ENCODE results near the gene HDAC4.

Gene HDAC4

GRCh38 chr2:239015901-239016675 lies 384.7 kb downstream of the HDAC4 start:
- TF ChIP-seq CTCF (conservative IDR thresholded peaks at IDR 0.05; ENCODE audit: low read length), result no peak

GRCh38 chr2:239015218-239015900 lies 385.5 kb downstream of the HDAC4 start:
- no peak for TF ChIP-seq CTCF (conservative IDR thresholded peaks at IDR 0.05; ENCODE audit: low read length)
- DNase-seq (ENCODE audit: low read depth), result no peak
- H3K4me3 ChIP-seq (ENCODE audit: low read length), result no peak overlapping the region

More at GRCh38 chr2:239015901-239016675, 384.7 kb downstream of the HDAC4 start:
- no peak overlapping the region for H3K4me3 ChIP-seq (ENCODE audit: low read length)
- DNase-seq (ENCODE audit: low read depth), result no peak

- no peak for DNase-seq (ENCODE audit: low read depth)
- TF ChIP-seq CTCF (conservative IDR thresholded peaks at IDR 0.05; ENCODE audit: low read length), result no peak
- no peak overlapping the region for H3K4me3 ChIP-seq (ENCODE audit: low read length)
Measured at GRCh38 chr2:239014458-239015217, 386.2 kb downstream of the HDAC4 start.

- H3K4me3 ChIP-seq (ENCODE audit: low read length), result no peak overlapping the region
- TF ChIP-seq CTCF (conservative IDR thresholded peaks at IDR 0.05; ENCODE audit: low read length), result no peak
- no peak for DNase-seq (ENCODE audit: low read depth)
Measured at GRCh38 chr2:239013678-239013976, 387.2 kb downstream of the HDAC4 start.

GRCh38 chr2:239012936-239013677 lies 387.7 kb downstream of the HDAC4 start:
- DNase-seq (ENCODE audit: low read depth), result no peak
- TF ChIP-seq CTCF (conservative IDR thresholded peaks at IDR 0.05; ENCODE audit: low read length), result no peak

GRCh38 chr2:239012228-239012627 lies 388.6 kb downstream of the HDAC4 start:
- no peak for TF ChIP-seq CTCF (conservative IDR thresholded peaks at IDR 0.05; ENCODE audit: low read length)
- DNase-seq (ENCODE audit: low read depth), result no peak
- no peak overlapping the region for H3K4me3 ChIP-seq (ENCODE audit: low read length)

More at GRCh38 chr2:239012936-239013677, 387.7 kb downstream of the HDAC4 start:
- no peak overlapping the region for H3K4me3 ChIP-seq (ENCODE audit: low read length)
